IMR-90 (cell line): ENCODE data around the gene ZNF768. TPM values are rescaled to one million over a fixed set of nuclear protein-coding genes. Genes with fewer than 3 reads are reported as not detected.

ENCODE experiments used
- ATAC-seq: fragments of 200-7000 bp; cut with Tn5 transposase; 2 replicates; pipeline ENCODE4 v1.9.1; 2020; ENCODE audit warnings: low read depth, mild to moderate bottlenecking, moderate library complexity
- Bru-seq: library from RNA; stranded (reverse); fragments of 400-500 nt; gene quantifications from one replicate; lab custom pipeline; 2021; lab: Mats Ljungman, UMichigan
- BruChase-seq, 2 experiments: library from RNA; stranded (reverse); fragments of 400-500 nt; gene quantifications; one replicate each; lab custom pipeline; 2021; lab: Mats Ljungman, UMichigan
- BruUV-seq: library from RNA; stranded (reverse); fragments of 400-500 nt; replicated peaks from 2 replicates; lab custom pipeline; 2021; lab: Mats Ljungman, UMichigan
- CTCF ChIA-PET: fragments of 300-600 bp; formaldehyde crosslinking; extraction: SDS; loops from one replicate; lab custom pipeline; 2021; ENCODE audit warnings: antibody characterized with exemption; lab: Yijun Ruan, JAX
- POLR2A ChIA-PET: fragments of 300-600 bp; sonication (Branson Sonifier 250); formaldehyde crosslinking; loops from one replicate; lab custom pipeline; 2022; ENCODE audit warnings: antibody characterized with exemption; ENCODE audit not compliant: unreplicated experiment; lab: Charles Lee
- DNase-seq: peaks from one replicate; pipeline ENCODE4 v3.0.0; 2013
- H2AFZ ChIP-seq: replicated peaks from 2 replicates; pipeline ENCODE3; 2013; ENCODE audit warnings: low read length, mild to moderate bottlenecking; ENCODE audit not compliant: poor library complexity
- H2AK5ac ChIP-seq: 2 replicates; pipeline ENCODE4 v1.6.1; 2013; ENCODE audit warnings: low read depth, low read length, inconsistent platforms
- H2AK9ac ChIP-seq: replicated peaks from 2 replicates; pipeline ENCODE3; 2013; ENCODE audit warnings: mild to moderate bottlenecking, low read depth, low read length, moderate library complexity; ENCODE audit not compliant: poor library complexity
- H2BK120ac ChIP-seq: 2 replicates; pipeline ENCODE4 v1.6.1; 2013; ENCODE audit warnings: low read depth, low read length, inconsistent platforms
- H2BK15ac ChIP-seq: 3 replicates; pipeline ENCODE4 v1.6.1; 2013; ENCODE audit warnings: low read depth, low read length, inconsistent platforms
- H2BK20ac ChIP-seq: 2 replicates; pipeline ENCODE4 v1.6.1; 2013; ENCODE audit warnings: low read depth, mild to moderate bottlenecking, inconsistent platforms, low read length, moderate library complexity
- H2BK5ac ChIP-seq: 2 replicates; pipeline ENCODE4 v1.6.1; 2013; ENCODE audit warnings: mild to moderate bottlenecking, low read depth, low read length, inconsistent platforms; ENCODE audit not compliant: poor library complexity, severe bottlenecking
- H3K14ac ChIP-seq: replicated peaks from 2 replicates; pipeline ENCODE4 v1.6.1; 2013; ENCODE audit warnings: low read depth, low read length, inconsistent platforms
- H3K18ac ChIP-seq: 2 replicates; pipeline ENCODE4 v1.6.1; 2013; ENCODE audit warnings: low read depth, low read length, control low read depth
- H3K23ac ChIP-seq: 2 replicates; pipeline ENCODE4 v1.6.1; 2013; ENCODE audit warnings: low read depth, low read length, inconsistent platforms
- H3K27ac ChIP-seq: 2 replicates; pipeline ENCODE4 v1.5.1; 2013; ENCODE audit warnings: mild to moderate bottlenecking, control low read depth, low read length; ENCODE audit not compliant: insufficient read depth
- H3K27me3 ChIP-seq: 2 replicates; pipeline ENCODE4 v1.6.1; 2013; ENCODE audit warnings: low read length; ENCODE audit not compliant: control insufficient read depth, insufficient read depth
- H3K36me3 ChIP-seq: 2 replicates; pipeline ENCODE4 v1.6.1; 2013; ENCODE audit warnings: low read length, mixed read lengths; ENCODE audit not compliant: control insufficient read depth, insufficient read depth
- H3K4ac ChIP-seq: 2 replicates; pipeline ENCODE4 v1.6.1; 2013; ENCODE audit warnings: low read depth, low read length, inconsistent platforms
- H3K4me1 ChIP-seq: 2 replicates; pipeline ENCODE4 v1.6.1; 2013; ENCODE audit warnings: low read length, mixed read lengths; ENCODE audit not compliant: control insufficient read depth, insufficient read depth
- H3K4me2 ChIP-seq: 2 replicates; pipeline ENCODE4 v1.6.1; 2013; ENCODE audit warnings: low read depth, mild to moderate bottlenecking, control low read depth, low read length, moderate library complexity
- H3K4me3 ChIP-seq: 2 replicates; pipeline ENCODE4 v1.5.1; 2013; ENCODE audit warnings: low read depth, mild to moderate bottlenecking, control low read depth, low read length, moderate library complexity; ENCODE audit not compliant: insufficient read depth
- H3K56ac ChIP-seq: 2 replicates; pipeline ENCODE4 v1.6.1; 2013; ENCODE audit warnings: low read length, inconsistent platforms; ENCODE audit not compliant: insufficient read depth; ENCODE audit errors: extremely low read depth
- H3K79me1 ChIP-seq, 2 experiments: 2 replicates each; pipeline ENCODE4 v1.6.1; 2013; ENCODE audit warnings: low read length in 2 of 2, inconsistent platforms in 1 of 2, low read depth in 1 of 2
- H3K9ac ChIP-seq: 2 replicates; pipeline ENCODE4 v1.6.1; 2013; ENCODE audit warnings: low read depth, low read length, control low read depth
- H3K9me1 ChIP-seq: 2 replicates; pipeline ENCODE4 v1.6.1; 2013; ENCODE audit warnings: low read length, inconsistent platforms; ENCODE audit not compliant: insufficient read depth
- H3K9me3 ChIP-seq: 2 replicates; pipeline ENCODE4 v1.6.1; 2013; ENCODE audit warnings: low read length; ENCODE audit not compliant: control insufficient read depth, insufficient read depth
- H4K20me1 ChIP-seq: 2 replicates; pipeline ENCODE4 v1.6.1; 2013; ENCODE audit warnings: low read length, inconsistent platforms; ENCODE audit not compliant: insufficient read depth
- H4K5ac ChIP-seq: 2 replicates; pipeline ENCODE4 v1.6.1; 2013; ENCODE audit warnings: mild to moderate bottlenecking, low read depth, low read length, control low read depth
- H4K8ac ChIP-seq, 2 experiments: 2 replicates each; pipeline ENCODE4 v1.6.1; 2013; ENCODE audit warnings: low read depth in 2 of 2, low read length in 2 of 2, control low read depth in 1 of 2, inconsistent platforms in 1 of 2
- H4K91ac ChIP-seq: 2 replicates; pipeline ENCODE4 v1.6.1; 2013; ENCODE audit warnings: low read depth, low read length, inconsistent platforms; ENCODE audit not compliant: insufficient read depth
- BHLHE40 ChIP-seq: fragments of 150-350 bp; IDR thresholded peaks from 2 replicates; pipeline ENCODE4 v1.6.1; 2016; ENCODE audit warnings: mild to moderate bottlenecking, low read depth, low read length
- USF2 ChIP-seq: fragments of 150-350 bp; IDR thresholded peaks from 2 replicates; pipeline ENCODE4 v1.6.1; 2017; ENCODE audit warnings: mild to moderate bottlenecking, antibody characterized with exemption, low read length, low read depth
- WGBS, 2 experiments: methylation state at CpG; one replicate each; pipeline versions ENCODE4 v1.1.5 to v1.1.7; 2013; ENCODE audit warnings: missing lambda C conversion rate in 2 of 2; ENCODE audit not compliant: insufficient read length in 1 of 2; ENCODE audit errors: extremely low coverage in 2 of 2; 5-methylcytosine and 5-hydroxymethylcytosine counted together
- dilution Hi-C: fragments of 300-500 bp; cut with HindIII; formaldehyde crosslinking; loops from one replicate; pipeline ENCODE4 v1.14.3; 2018; ENCODE audit warnings: low sequenced_read_pairs; ENCODE audit not compliant: unreplicated experiment
- in situ Hi-C: fragments of 300-500 bp; cut with MboI; formaldehyde crosslinking; loops from 3 replicates; pipeline ENCODE4 v1.14.3; 2019; ENCODE audit warnings: low sequenced_read_pairs, inconsistent platforms, mixed read lengths
- intact Hi-C: fragments of 100-400 bp; cut with micrococcal nuclease; formaldehyde crosslinking; loops from 2 replicates; pipeline ENCODE4 v1.10.0; 2022
- long read RNA-seq: library from polyadenylated mRNA; unstranded; transcript quantifications from one replicate; pipeline ENCODE4 v2.0.0, GENCODE V29; 2021; ENCODE audit not compliant: unreplicated experiment
- polyA plus RNA-seq, 3 experiments: library from polyadenylated mRNA; depleted of rRNA; stranded (reverse); fragments of >200 nt; gene quantifications; 2 replicates each; pipeline ENCODE4 v1.2.3, GENCODE V29; 2012; ENCODE audit warnings: low replicate concordance in 1 of 3
- total RNA-seq: library from RNA; depleted of rRNA; stranded (reverse); fragments of >200 nt; gene quantifications from 2 replicates; pipeline ENCODE4 v1.2.3, GENCODE V29; 2012; rRNA removed

Gene ZNF768
- 9.2 and 9.3 TPM in 2 replicates for total RNA-seq
- polyA plus RNA-seq (2012; rRNA removed), result 20.3 and 22.1 TPM in 2 replicates
- 14.3 and 22.6 TPM in 2 replicates for polyA plus RNA-seq (2012; cell fraction: cytosol; rRNA removed)
- polyA plus RNA-seq (2012; cell fraction: nucleus; rRNA removed; ENCODE audit: low replicate concordance), result 19.9 and 44.1 TPM in 2 replicates
- percentile 57 among the genes with signal in this experiment for Bru-seq, nascent RNA
- percentile 61 among the genes with signal in this experiment for BruChase-seq, experiment 1, labeled RNA remaining after a 6-hour chase
- BruChase-seq, experiment 2, labeled RNA remaining after a 2-hour chase, result percentile 70 among the genes with signal in this experiment
- long read RNA-seq, partial matches to known transcripts, result 0 of 11 reads
- long read RNA-seq, other reads (novel, unspliced or antisense), result 10 of 11 reads

- H3K9ac ChIP-seq, result peak within 1 kb of the TSS; percentile 89
- H3K36me3 ChIP-seq, result peaks cover 13% of the 10 kb centered on the region; the same call in 1 of the 2 replicates
- peak within 1 kb of the TSS; percentile 81 for H4K91ac ChIP-seq
- intact Hi-C loops (loop anchor here (2.0 kb wide), 3 partner anchors 77 to 133 kb away; partner anchors contain the start of genes FBRS and PRR14), dilution Hi-C loops (no loop called here), in situ Hi-C loops (no loop called here)
- H2AFZ ChIP-seq, result peak within 1 kb of the TSS; percentile 100
- peak within 1 kb of the TSS; percentile 79 for H3K14ac ChIP-seq
- peak within 1 kb of the TSS; percentile 76 for H3K4me2 ChIP-seq
- peak within 1 kb of the TSS; percentile 74 to 97 for H4K8ac ChIP-seq
- peak within 1 kb of the TSS; percentile 77; the same call in 1 of the 2 replicates for H2BK120ac ChIP-seq
- no peak within 1 kb of the TSS for H2BK20ac ChIP-seq
- 1% methylated on average over 19 of the region's 73 CpGs; no CpG with 5 or more reads in 1 of the 2 experiments for WGBS, 2 experiments
- no peak for DNase-seq
- no peak within 1 kb of the TSS for H2BK15ac ChIP-seq
- ChIA-PET POLR2A (interaction anchor here (0.6 kb wide), 1 partner anchor 23 kb away, joined by 3 read pairs; no protein-coding TSS in a partner anchor), CTCF (no interaction called here)
- TF ChIP-seq BHLHE40 (peak; percentile 34; the same call in 1 of the 2 replicates), USF2 (no peak)
- H3K27me3 ChIP-seq, result no peaks in the 10 kb centered on the region
- H3K9me1 ChIP-seq, result peaks cover 5% of the 10 kb centered on the region
- H3K4me3 ChIP-seq, result peak within 1 kb of the TSS; percentile 85
- H3K23ac ChIP-seq, result peak within 1 kb of the TSS; percentile 84
- H3K9me3 ChIP-seq, result no peaks in the 10 kb centered on the region
- no peaks in the 10 kb centered on the region; the same call in 1 of the 2 replicates for H4K20me1 ChIP-seq
- H2AK9ac ChIP-seq, result peak within 1 kb of the TSS; percentile 97
- H4K5ac ChIP-seq, result peak within 1 kb of the TSS; percentile 86
- peak within 1 kb of the TSS; percentile 73 for H3K56ac ChIP-seq
- H3K4ac ChIP-seq, result peak within 1 kb of the TSS; percentile 84
- H2BK5ac ChIP-seq, result peak within 1 kb of the TSS; percentile 95
- peaks cover 5% of the 10 kb centered on the region for H3K4me1 ChIP-seq
- peak; percentile 56 for ATAC-seq
- peak within 1 kb of the TSS; percentile 98 for H2AK5ac ChIP-seq
- H3K79me1 ChIP-seq, result peaks cover 5 to 6% of the 10 kb centered on the region in 2 experiments; a peak in 3 of 4 replicates
- peak within 1 kb of the TSS; percentile 97 for H3K27ac ChIP-seq
- H3K18ac ChIP-seq, result peak within 1 kb of the TSS; percentile 72; the same call in 1 of the 2 replicates
- BruUV-seq, result no TSS peak
Measured at GRCh38 chr16:30526137-30526822, at the start of gene ZNF768. ZNF768 (minus strand) TSS chr16:30526566; CDS start chr16:30526413, 153 bp downstream.
